NB4 (cell line): ENCODE data around the gene HMCES.

ENCODE experiments used
- CTCF ChIP-seq: IDR thresholded peaks from one replicate; pipeline ENCODE4 v1.5.1; 2012; ENCODE audit warnings: low read depth, low read length
- MAX ChIP-seq: IDR thresholded peaks from 2 replicates; pipeline ENCODE4 v1.6.1; 2011; ENCODE audit warnings: low read depth, low read length
- POLR2A ChIP-seq: IDR thresholded peaks from 2 replicates; pipeline ENCODE4 v1.6.1; 2011; ENCODE audit warnings: mild to moderate bottlenecking; ENCODE audit not compliant: insufficient read length; ENCODE audit errors: extremely low read depth

GRCh38 chr3:129278966-129279906, 566 bp downstream of the HMCES start:
- TF ChIP-seq CTCF = no peak
- peak; percentile 50 for TF ChIP-seq POLR2A
- no peak; the same call in 1 of the 2 replicates for TF ChIP-seq MAX
